ENCODE data around the gene TUBB2A. TPM values are rescaled to one million over a fixed set of nuclear protein-coding genes. Genes with fewer than 3 reads are reported as not detected.
"Not testable (repeated sequence)": the region's sequence is repeated elsewhere in the genome, so short reads cannot be mapped to it uniquely, and the experiment has no call there.

Gene TUBB2A
- total RNA-seq, 2 experiments from 2014 or later: 1.3 to 1.5 TPM

- POLR2A ChIA-PET: no interaction called here
These were observed 18.5 kb upstream of the TUBB2A start for GRCh38 chr6:3175715-3176402.

GRCh38 chr6:3173636-3174089 lies 16.3 kb upstream of the TUBB2A start:
- H3K27ac Mint-ChIP-seq; ATAC-seq; CTCF ChIA-PET; H3K36me3 Mint-ChIP-seq (ENCODE audit: low read depth); H3K4me3 Mint-ChIP-seq; intact Hi-C loops (cut with micrococcal nuclease); H3K27me3 Mint-ChIP-seq; H3K4me1 Mint-ChIP-seq (ENCODE audit: low read depth); POLR2A ChIA-PET; DNase-seq; H3K9me3 Mint-ChIP-seq: not testable (repeated sequence)

More at GRCh38 chr6:3175715-3176402, 18.5 kb upstream of the TUBB2A start:
- Mint-ChIP-seq H3K4me1 (ENCODE audit: low read depth) (peaks cover 4% of the 10 kb centered on the region), H3K27me3 (peaks cover 3% of the 10 kb centered on the region), H3K36me3 (ENCODE audit: low read depth) (no peaks in the 10 kb centered on the region), H3K27ac (no peak overlapping the region), H3K9me3 (no peaks in the 10 kb centered on the region), H3K4me3 (no peak overlapping the region)
- intact Hi-C loops (cut with micrococcal nuclease): no loop called here
- ATAC-seq (no peak), DNase-seq (no peak)
- no peak for TF ChIP-seq CTCF (IDR thresholded peaks at IDR 0.05)
- CTCF ChIA-PET: interaction anchor here (3.5 kb wide), 1 partner anchor 75 kb away, joined by 10 read pairs; no protein-coding TSS in a partner anchor

- POLR2A ChIA-PET; ATAC-seq; H3K9me3 Mint-ChIP-seq; CTCF ChIA-PET; H3K4me1 Mint-ChIP-seq (ENCODE audit: low read depth); intact Hi-C loops (cut with micrococcal nuclease); H3K27me3 Mint-ChIP-seq; H3K36me3 Mint-ChIP-seq (ENCODE audit: low read depth); H3K4me3 Mint-ChIP-seq; H3K27ac Mint-ChIP-seq; DNase-seq: not testable (repeated sequence)
These were observed 15.4 kb upstream of the TUBB2A start for GRCh38 chr6:3172789-3173188.

- ATAC-seq; H3K4me1 Mint-ChIP-seq (ENCODE audit: low read depth); CTCF ChIA-PET; H3K27ac Mint-ChIP-seq; DNase-seq; H3K27me3 Mint-ChIP-seq; H3K9me3 Mint-ChIP-seq; intact Hi-C loops (cut with micrococcal nuclease); H3K36me3 Mint-ChIP-seq (ENCODE audit: low read depth); POLR2A ChIA-PET; H3K4me3 Mint-ChIP-seq: not testable (repeated sequence)
These were observed 14.2 kb upstream of the TUBB2A start for GRCh38 chr6:3171313-3172175.

GRCh38 chr6:3170676-3171075 lies 13.3 kb upstream of the TUBB2A start:
- H3K36me3 Mint-ChIP-seq (ENCODE audit: low read depth); POLR2A ChIA-PET; H3K27me3 Mint-ChIP-seq; H3K27ac Mint-ChIP-seq; H3K9me3 Mint-ChIP-seq; H3K4me3 Mint-ChIP-seq; H3K4me1 Mint-ChIP-seq (ENCODE audit: low read depth); ATAC-seq; intact Hi-C loops (cut with micrococcal nuclease); DNase-seq: not testable (repeated sequence)
- CTCF ChIA-PET: interaction anchor here (1.6 kb wide), 1 partner anchor 81 kb away, joined by 4 read pairs; no protein-coding TSS in a partner anchor

- POLR2A ChIA-PET; H3K9me3 Mint-ChIP-seq; CTCF ChIA-PET; intact Hi-C loops (cut with micrococcal nuclease); H3K27ac Mint-ChIP-seq; H3K36me3 Mint-ChIP-seq (ENCODE audit: low read depth); H3K27me3 Mint-ChIP-seq; H3K4me3 Mint-ChIP-seq; H3K4me1 Mint-ChIP-seq (ENCODE audit: low read depth); ATAC-seq; DNase-seq: not testable (repeated sequence)
These were observed 10.7 kb upstream of the TUBB2A start for GRCh38 chr6:3168046-3168445.

- H3K36me3 Mint-ChIP-seq (ENCODE audit: low read depth); intact Hi-C loops (cut with micrococcal nuclease); H3K9me3 Mint-ChIP-seq; H3K27me3 Mint-ChIP-seq; DNase-seq; H3K27ac Mint-ChIP-seq; H3K4me3 Mint-ChIP-seq; POLR2A ChIA-PET; ATAC-seq: not testable (repeated sequence)
- peaks cover 11% of the 10 kb centered on the region for H3K4me1 Mint-ChIP-seq (ENCODE audit: low read depth)
- CTCF ChIA-PET: interaction anchor here (1.2 to 1.5 kb wide), 3 partner anchors 10 to 85 kb away, joined by 3 to 11 read pairs (median 4); partner anchors contain the start of gene TUBB2A
These were observed 9.3 kb upstream of the TUBB2A start for GRCh38 chr6:3166535-3167225.

All from activated CD8-positive, alpha-beta T cell treated with anti-CD3 and anti-CD28 coated beads for 36 hours (primary cell).